ENCODE measurements around the gene ERGIC2.

ERGIC2 gene

GRCh38 chr12:29374913-29375312 is 6.1 kb downstream of the ERGIC2 start:
- DNase-seq (ENCODE audit: low read depth, low spot score), result no peak

- no peak for DNase-seq (ENCODE audit: low read depth, low spot score)
Measured at GRCh38 chr12:29374012-29374411, 7.0 kb downstream of the ERGIC2 start.

- DNase-seq (ENCODE audit: low read depth, low spot score), result no peak
Measured at GRCh38 chr12:29365091-29365490, 15.9 kb downstream of the ERGIC2 start.

- DNase-seq (ENCODE audit: low read depth, low spot score), result no peak
Measured at GRCh38 chr12:29354954-29355353, 26.0 kb downstream of the ERGIC2 start.

DNA sequence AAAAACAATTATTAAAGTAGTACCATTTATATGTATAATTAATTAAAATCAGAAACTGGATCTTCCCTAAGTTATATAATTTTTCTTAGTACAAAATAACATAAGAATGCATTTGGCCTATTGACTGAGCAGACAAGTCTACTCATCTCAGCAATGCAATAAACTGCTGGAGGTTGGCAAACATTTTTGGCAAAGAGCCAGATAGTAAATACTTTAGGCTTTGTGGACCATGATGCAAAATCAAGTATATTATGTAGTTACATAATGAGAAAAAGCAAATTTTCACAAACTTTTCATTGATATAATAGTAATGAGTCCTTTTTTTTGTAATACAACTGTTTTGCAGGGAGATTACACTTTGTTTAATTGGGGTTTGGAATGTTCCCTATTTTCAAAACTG is 30.9 kb downstream of the ERGIC2 start:
- peak; percentile 48 for DNase-seq (ENCODE audit: low read depth, low spot score)

DNA sequence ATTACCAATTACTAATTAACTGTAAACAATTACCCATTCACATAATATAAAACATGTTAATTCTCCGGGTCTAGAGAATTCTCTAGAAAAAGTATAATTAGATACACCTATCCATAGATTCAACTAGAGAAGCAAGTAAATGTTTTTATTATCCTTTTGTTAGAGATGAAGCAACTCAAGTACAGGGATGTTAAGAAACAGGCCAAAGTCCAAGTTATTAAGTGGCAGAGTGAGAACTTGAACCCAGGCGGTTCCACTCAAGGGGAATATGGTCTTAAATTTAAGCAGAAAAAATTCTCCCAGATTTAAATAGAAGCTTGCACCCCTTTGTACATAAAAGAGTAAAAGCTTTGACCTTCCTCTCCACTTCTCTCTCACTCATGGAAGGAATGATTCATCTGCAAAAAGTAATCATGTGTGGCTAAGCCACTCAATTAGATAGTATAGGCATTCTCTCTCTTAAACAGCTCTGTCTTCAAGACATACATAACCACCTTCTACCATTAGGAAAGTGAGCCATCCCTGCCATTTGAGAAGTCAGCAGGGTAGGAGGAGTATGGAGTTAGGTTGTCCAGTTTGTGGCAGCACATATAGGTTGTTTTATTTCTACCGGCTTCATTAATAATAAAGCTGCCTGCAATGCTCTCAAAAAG is 34.1 kb downstream of the ERGIC2 start:
- peak; percentile 12 for DNase-seq (ENCODE audit: low read depth, low spot score)

DNA sequence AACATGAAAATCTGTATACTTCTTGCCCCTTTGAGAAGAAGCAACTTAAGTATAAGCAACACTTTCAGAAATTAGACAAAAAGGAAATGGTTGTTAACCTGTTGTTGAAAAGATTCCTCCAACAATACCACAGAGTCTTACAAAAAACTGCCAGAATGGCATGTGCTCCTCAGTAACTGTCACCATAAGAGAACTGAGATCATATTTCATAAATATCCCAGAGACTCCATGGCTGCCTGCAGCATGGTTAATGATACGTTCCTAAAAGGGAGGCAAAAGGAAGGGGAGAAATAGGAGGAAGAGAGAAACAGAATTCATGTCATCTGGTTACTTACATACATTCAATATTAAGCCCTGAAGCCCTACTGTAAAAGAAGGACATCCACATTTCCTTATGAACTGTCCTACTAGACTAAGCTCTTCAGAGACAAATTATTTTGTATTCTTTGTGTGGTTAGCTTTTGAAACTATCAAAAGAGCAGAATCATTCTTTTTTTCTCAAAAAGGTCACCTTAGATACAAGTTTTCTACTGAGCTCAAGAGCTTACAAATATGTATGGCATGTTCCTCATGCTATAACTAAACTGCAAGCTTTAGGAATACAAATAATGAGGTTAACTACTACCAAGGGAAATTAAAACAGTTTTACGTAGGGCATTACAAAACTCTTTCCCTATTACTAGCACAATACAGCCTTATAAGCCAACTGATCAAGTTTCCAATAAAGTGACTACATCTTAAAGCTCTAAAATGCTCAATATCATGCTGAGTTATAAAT is 37.8 kb downstream of the ERGIC2 start:
- no peak for DNase-seq (ENCODE audit: low read depth, low spot score)

- DNase-seq (ENCODE audit: low read depth, low spot score), result no peak
Measured at GRCh38 chr12:29337325-29337724, 43.6 kb downstream of the ERGIC2 start.

GRCh38 chr12:29334937-29335336 is 46.0 kb downstream of the ERGIC2 start:
- no peak for DNase-seq (ENCODE audit: low read depth, low spot score)

- DNase-seq (ENCODE audit: low read depth, low spot score), result no peak
Measured at GRCh38 chr12:29333178-29333577, 47.8 kb downstream of the ERGIC2 start.

- no peak for DNase-seq (ENCODE audit: low read depth, low spot score)
Measured at GRCh38 chr12:29329411-29329810, 51.6 kb downstream of the ERGIC2 start.

DNA sequence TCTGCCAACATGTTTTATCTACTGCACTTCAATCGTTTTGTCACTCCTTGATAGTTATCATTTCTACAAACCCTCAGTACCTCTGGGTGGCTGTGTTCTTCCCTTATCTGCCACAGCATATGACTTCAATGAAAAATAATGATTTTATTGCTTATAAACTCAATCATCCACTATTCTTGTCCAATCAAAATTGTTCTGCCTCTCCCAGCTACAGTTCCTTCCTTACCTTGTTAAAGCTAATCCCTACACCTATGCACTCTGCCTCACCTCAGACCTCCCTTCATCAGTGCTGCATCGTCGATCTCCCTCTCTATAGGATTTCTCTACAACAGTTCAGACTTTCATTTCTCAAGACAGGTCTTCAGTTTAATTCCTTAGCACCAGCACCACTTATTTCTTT is 58.8 kb downstream of the ERGIC2 start:
- no peak for DNase-seq (ENCODE audit: low read depth, low spot score)

DNA sequence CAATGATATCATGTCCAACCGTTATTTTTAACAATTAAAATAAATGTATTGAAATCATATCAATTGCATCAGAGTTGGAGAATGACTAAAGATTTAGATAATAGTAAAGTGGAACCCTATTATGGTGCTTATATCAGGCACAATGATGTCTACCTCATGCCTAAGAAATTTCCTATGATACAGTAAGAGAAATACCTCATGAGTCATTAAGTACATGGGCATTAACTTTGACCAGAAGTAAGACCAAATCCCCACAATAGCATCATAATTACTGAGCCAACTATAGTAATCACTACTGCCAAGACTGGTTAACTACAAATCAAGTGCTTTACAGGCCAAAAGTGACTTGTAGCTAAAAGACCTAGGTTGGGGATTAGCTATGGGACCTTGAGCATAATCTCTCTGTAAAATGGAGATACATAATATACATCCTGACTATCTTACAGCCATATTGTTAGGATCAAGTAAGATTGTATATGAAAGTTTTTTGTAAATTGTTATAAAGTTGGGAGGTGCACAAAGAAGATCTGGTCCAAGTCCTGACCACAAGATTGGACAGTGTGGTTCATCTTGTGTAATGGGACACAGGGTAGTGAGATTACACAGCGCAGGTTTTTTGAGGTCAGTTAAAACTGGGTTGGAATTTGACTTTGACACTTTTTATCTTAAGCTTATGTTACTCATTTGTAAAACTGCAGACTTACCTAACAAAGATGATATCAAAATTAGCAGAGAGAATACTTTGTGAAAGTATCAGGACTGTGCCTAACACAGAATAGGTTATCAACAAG is 60.5 kb downstream of the ERGIC2 start:
- DNase-seq (ENCODE audit: low read depth, low spot score), result peak; percentile 79

- DNase-seq (ENCODE audit: low read depth, low spot score), result peak; percentile 58
Measured at GRCh38 chr12:29317556-29318363, 63.2 kb downstream of the ERGIC2 start.

- peak; percentile 90 for DNase-seq (ENCODE audit: low read depth, low spot score)
Measured at GRCh38 chr12:29316752-29317151, 64.2 kb downstream of the ERGIC2 start.

GRCh38 chr12:29314416-29314815 is 66.6 kb downstream of the ERGIC2 start:
- no peak for DNase-seq (ENCODE audit: low read depth, low spot score)

DNA sequence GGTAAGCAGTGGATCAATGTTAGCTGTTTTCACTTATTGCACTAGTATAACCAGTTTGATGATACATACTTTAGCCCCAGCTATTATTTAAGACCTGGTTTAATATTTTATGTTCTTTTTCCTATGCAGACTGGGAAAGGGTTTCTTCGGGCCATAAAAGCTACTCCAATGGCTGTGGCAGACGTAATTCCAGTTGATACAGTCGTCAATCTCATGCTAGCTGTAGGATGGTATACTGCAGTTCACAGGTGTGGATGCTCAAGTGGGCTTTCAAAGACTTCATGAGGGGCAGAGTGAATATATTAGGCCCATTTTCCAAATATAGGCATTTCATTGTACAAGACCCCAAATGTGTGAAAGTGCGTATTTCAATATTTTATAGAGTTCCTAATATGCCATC is 70.1 kb downstream of the ERGIC2 start:
- no peak for DNase-seq (ENCODE audit: low read depth, low spot score)

- DNase-seq (ENCODE audit: low read depth, low spot score), result peak; percentile 54
Measured at GRCh38 chr12:29309320-29309902, 71.6 kb downstream of the ERGIC2 start.

DNA sequence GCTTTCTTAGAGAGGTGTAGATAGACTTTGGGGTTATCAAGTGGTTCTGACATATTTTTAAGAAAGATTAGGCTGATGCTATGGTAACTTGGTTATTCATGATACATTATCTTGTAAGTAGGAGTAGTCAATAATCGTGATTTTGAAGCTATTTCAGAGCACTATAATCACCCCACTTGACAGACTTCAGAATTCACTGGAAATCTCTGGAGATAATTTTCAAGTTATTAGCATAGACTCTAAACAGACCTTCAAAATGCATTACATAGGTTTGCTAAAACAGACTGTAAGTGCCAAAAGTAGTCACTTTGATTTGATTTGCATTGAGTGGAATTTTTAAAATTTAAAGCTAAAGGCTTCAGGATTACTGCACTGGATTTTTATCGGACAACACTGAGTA is 74.3 kb downstream of the ERGIC2 start:
- DNase-seq (ENCODE audit: low read depth, low spot score), result no peak

- no peak for DNase-seq (ENCODE audit: low read depth, low spot score)
Measured at GRCh38 chr12:29306266-29306665, 74.7 kb downstream of the ERGIC2 start.

DNA sequence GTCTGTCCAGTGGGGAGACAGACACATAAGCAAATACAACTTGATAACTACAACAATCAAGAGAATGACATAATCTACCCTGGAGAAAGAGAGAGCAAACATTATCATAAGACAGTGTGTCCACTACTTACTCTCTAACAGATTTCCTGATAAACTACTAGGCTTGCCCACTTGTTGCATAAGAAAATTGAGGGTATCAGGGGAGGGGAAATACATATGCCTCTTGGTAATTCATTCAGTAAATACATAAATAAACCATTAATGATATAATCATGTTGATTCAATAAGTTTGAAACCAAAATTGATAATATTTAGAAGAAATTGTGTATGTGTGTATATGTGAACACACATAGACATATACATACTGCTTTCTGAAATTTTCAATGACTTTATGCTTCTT is 76.6 kb downstream of the ERGIC2 start:
- DNase-seq (ENCODE audit: low read depth, low spot score), result no peak

All from astrocyte of the hippocampus (primary cell).